Sigmoid colon (tissue), 4 donors: ENCODE results near the gene NCS1.

Experiments
- POLR2AphosphoS5 ChIP-seq, 4 donors: sonication (generic); formaldehyde crosslinking; IDR thresholded peaks; one replicate each; pipeline ENCODE4 v1.6.1; 2017; ENCODE audit warnings: antibody characterized with exemption in 4 of 4
- TF ChIP-seq, protein P1 (sequence below), 4 experiments: fragments of 450-650 bp in 3 of 4; fragments of 200-600 bp in 1 of 4; IDR thresholded peaks; one replicate each; pipeline ENCODE4 v1.5.1; 2016 to 2019; ENCODE audit warnings: antibody characterized with exemption in 4 of 4, mild to moderate bottlenecking in 3 of 4, moderate library complexity in 2 of 4

DNA sequence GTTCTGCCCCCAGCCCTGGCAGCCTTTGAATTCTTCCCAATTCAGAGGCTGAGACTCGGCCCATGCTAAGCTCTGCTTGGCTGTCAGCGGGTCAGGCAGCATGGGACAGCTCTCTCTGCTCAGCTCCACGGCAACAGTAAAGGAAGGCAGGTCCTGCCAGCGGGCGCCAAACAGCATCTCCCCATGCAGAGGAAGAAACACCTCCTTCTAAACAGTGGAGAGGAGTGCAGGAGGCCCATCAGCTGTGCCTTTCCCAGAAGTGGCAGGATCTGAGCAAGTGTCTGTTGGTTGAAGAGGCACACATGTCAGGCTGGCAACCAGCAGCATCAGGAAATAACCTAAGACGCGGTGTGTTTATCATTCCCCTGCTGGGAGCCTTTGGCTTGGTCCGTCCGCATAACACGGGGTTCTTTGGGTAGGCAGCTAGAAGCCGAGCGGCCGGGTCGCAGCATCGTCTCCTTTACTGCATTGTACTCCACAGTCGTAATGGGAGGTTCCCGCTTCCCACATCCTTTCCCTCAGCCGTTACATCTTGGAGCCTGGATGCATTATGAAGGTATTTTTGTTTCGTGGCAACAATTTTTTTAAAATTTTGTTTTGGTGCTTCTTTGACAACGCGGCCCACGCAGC is 42.7 kb upstream of the NCS1 start:
- TF ChIP-seq, protein P1, sequence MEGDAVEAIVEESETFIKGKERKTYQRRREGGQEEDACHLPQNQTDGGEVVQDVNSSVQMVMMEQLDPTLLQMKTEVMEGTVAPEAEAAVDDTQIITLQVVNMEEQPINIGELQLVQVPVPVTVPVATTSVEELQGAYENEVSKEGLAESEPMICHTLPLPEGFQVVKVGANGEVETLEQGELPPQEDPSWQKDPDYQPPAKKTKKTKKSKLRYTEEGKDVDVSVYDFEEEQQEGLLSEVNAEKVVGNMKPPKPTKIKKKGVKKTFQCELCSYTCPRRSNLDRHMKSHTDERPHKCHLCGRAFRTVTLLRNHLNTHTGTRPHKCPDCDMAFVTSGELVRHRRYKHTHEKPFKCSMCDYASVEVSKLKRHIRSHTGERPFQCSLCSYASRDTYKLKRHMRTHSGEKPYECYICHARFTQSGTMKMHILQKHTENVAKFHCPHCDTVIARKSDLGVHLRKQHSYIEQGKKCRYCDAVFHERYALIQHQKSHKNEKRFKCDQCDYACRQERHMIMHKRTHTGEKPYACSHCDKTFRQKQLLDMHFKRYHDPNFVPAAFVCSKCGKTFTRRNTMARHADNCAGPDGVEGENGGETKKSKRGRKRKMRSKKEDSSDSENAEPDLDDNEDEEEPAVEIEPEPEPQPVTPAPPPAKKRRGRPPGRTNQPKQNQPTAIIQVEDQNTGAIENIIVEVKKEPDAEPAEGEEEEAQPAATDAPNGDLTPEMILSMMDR (IDR thresholded peaks at IDR 0.05), result no peak
- TF ChIP-seq POLR2AphosphoS5 (IDR thresholded peaks at IDR 0.05), result peak in 2 of 4 donors; percentile 34 to 40
